Subcutaneous adipose tissue (tissue), 4 donors: Measurements from ENCODE around the gene GPR146. TPM values are rescaled to one million over a fixed set of nuclear protein-coding genes. Genes with fewer than 3 reads are reported as not detected.

Source experiments
- CTCF ChIP-seq: fragments of 450-650 bp; IDR thresholded peaks from one replicate; pipeline ENCODE4 v1.5.1; 2016; ENCODE audit warnings: low read depth, mild to moderate bottlenecking, control low read depth, antibody characterized with exemption, moderate library complexity
- total RNA-seq, 4 donors: library from RNA; depleted of rRNA; stranded (reverse); fragments of >200 nt; gene quantifications; one replicate each; pipeline ENCODE4 v1.1.0, GENCODE V29; 2016

GPR146 gene
- total RNA-seq, 4 donors from 2014 or later: 44.0 to 145 (median 61.4) TPM

DNA sequence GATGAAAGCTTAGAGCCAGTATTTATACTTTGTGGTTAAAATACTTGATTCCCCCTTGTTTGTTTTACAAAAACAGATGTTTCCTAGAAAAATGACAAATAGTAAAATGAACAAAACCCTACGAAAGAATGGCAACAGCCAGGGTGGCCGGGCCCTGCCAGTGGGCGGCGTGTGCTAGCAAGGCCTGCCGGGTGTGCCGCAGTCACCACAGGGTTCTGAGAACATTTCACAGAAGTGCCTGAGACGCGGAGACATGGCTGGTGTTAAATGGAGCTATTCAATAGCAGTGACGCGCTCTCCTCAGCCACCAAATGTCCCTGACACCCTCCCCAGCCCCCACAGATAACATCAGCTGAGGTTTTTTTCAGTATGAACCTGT is 14.5 kb downstream of the GPR146 start:
- no peak for TF ChIP-seq CTCF

DNA sequence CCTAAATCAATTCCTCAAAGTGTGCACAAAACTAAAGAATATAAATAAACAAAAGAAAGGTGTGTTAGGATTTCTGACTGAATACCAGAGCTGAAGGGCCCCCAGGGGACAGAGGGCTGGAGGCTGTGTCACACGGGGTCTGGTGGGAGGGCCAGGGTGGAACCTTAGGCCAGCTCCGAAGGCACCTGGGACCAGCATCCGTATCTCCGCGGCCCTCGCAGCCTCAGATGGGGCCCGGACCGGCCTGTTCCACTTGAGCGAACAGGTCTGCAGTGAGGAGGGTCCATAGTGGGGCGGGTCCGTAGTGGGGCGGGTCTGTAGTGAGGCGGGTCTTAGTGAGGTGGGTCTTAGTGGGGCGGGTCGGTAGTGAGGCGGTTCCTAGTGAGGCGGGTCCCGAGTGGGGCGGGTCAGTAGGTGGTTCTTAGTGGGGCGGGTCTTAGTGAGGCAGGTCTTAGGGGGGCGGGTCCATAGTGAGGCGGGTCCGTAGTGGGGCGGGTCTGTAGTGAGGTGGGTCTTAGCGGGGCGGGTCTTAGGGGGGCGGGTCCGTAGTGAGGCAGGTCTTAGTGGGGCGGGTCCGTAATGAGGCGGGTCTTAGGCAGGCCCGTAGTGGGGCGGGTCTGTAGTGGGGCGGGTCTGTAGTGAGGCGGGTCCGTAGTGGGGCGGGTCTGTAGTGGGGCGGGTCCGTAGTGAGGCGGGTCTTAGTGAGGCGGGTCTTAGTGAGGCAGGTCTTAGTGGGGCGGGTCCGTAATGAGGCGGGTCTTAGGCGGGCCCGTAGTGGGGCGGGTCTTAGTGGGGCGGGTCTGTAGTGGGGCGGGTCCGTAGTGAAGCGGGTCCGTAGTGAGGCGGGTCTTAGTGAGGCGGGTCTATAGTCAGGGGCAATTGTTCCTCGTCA is 15.1 kb downstream of the GPR146 start:
- no peak for TF ChIP-seq CTCF

GRCh38 chr7:1060315-1061072 is 16.1 kb downstream of the GPR146 start:
- no peak for TF ChIP-seq CTCF

DNA sequence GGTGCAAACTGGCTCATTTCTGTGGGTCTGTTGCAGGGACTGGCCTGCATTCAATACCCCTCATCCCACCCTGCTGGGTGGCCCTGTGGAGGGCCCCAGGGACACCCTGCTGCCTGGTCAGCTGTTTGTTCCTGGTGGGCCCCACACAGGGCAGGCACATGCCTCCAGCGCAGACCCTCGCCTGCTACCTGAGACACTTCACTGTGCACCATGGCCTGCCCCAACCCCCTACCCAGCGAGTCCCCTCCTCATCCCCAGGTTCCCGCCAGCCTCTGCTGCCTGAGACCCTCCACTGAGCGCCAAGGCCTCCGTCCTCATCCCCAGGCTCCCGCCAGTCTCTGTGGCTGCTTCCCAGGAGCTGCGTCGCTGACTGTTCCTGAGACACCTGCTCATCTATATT is 16.8 kb downstream of the GPR146 start:
- no peak for TF ChIP-seq CTCF

GRCh38 chr7:1062296-1063294 is 18.2 kb downstream of the GPR146 start:
- TF ChIP-seq CTCF: no peak

DNA sequence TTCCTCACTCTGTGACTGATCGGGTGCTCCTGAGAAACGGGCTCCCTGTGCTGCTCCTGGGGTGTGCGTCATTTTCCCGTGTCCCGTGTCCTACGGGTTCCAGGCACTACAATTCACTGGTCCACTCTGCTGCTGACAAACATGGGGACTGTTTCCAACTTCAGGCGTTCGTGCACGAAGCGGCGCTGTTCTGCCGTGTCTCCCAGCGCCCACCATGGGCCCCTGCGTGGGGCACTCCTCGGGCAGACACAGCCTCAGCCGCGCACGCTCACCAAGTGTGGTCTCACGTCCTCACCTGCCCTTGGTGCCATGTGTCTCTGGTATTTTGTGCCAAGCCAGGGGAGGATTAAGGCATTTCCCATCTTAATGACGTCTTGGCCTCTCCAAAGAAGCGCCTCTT is 19.0 kb downstream of the GPR146 start:
- no peak for TF ChIP-seq CTCF
